NCI-H1930 (cell line): Measurements from ENCODE around the gene ZDHHC11B.
A peak's percentile ranks its signal among the peaks of the same experiment; 100 is the strongest.

Source experiments
- DNase-seq, 2 experiments: peaks; one replicate each; lab custom pipeline; 2025; lab: John Stamatoyannopoulos, UW

The ZDHHC11B gene

GRCh38 chr5:673161-673830 is 111.2 kb downstream of the ZDHHC11B start:
- no peak for DNase-seq

- peak; percentile 71 for DNase-seq
Observed at GRCh38 chr5:672329-673160, 112.0 kb downstream of the ZDHHC11B start.

- DNase-seq: peak; percentile 74 to 81
Observed at GRCh38 chr5:671459-672328, 112.8 kb downstream of the ZDHHC11B start.

GRCh38 chr5:670396-671270 is 113.9 kb downstream of the ZDHHC11B start:
- DNase-seq: no peak

DNA sequence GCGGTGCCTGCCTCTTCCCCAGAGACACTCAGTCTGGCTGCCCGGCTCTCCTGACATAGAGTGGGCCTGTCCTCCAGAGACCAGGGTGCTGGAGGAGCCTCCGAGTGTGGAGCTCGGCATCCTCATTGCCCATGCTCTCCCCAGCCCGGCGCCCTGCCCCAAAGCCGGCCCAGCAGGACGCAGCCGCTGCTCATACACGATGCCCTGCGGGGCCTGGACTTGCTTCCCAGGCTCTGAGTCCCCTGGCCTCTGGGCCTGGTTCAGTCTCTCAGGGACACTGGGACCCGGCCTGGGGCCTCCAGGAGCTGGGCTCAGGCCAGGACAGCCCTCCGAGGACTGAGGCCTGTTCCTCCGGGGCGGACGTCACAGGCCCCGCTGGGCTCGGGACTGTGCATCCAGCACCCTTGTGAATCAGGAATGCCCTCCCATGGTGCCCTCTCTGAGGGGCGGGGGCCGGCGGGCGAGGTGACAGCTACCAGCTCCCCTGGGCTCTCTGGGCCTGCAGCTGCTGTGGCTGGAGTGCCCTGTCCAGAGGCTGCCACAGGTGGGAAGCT is 114.6 kb downstream of the ZDHHC11B start:
- DNase-seq: no peak

DNA sequence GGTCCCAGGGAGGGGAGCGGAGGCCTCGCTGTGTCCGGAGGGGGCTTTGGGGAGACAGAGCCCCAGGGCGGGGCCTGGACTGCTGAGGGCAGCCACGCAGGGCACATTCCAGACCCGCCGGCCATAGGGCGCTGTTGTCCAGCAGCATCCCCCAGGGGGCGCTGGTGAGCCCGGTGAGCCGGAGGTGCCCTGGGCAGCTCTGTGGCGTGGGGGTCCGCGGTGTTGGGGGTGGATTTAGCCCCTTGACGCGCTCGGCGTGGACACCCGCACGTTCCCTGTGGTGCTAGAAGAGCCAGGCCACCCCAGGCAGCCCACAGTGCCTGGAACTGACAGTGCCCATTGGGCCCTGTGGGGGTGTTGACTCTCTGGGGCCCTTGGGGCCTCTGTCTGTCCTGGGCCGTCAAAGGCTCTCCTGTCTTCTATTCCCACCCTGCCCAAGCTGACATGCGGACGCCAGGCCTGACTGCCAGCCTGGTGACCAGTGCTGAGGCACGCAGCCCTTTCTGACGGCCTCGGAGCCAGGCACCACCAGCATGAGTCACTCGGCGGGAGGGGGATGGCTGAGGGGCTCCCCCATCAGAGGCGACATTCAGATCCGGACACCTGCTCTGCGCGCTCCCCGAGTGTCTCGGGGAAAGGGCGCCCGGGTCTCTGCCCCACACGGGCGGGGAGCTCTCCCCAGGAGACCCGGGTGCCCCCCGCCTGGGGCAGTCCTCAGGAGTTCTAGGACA is 115.3 kb downstream of the ZDHHC11B start:
- DNase-seq: no peak

DNA sequence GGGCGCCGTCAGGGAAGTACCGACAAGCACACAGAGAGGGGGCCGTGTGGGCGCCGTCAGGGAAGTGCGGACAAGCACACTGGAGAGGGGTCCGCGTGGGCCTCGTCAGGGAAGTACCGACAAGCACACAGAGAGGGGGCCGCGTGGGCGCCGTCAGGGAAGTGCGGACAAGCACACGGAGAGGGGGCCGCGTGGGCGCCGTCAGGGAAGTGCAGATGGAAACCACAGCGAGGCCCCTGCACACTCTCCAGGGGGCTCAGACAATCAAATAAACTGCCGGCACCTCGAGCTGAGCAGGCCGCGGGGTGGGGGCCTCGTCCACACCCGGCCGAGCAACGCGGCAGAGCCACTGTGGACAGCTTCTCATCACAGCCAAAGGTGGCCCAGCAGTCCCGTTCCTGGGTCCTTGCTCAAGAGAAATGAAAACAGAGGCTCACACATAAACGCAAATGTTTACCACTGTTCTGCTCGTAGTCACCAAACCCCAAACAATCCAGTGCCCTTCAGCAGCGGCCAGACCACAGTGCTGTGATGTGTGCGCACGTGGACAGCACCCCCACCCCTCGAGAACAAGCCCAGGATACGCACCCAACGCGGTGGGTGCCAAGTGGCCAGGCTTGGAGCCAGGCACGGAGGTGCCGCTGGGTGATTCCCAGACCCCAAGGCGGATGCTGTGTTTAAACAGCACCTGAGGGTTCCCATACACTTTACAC is 116.1 kb downstream of the ZDHHC11B start:
- no peak for DNase-seq

DNA sequence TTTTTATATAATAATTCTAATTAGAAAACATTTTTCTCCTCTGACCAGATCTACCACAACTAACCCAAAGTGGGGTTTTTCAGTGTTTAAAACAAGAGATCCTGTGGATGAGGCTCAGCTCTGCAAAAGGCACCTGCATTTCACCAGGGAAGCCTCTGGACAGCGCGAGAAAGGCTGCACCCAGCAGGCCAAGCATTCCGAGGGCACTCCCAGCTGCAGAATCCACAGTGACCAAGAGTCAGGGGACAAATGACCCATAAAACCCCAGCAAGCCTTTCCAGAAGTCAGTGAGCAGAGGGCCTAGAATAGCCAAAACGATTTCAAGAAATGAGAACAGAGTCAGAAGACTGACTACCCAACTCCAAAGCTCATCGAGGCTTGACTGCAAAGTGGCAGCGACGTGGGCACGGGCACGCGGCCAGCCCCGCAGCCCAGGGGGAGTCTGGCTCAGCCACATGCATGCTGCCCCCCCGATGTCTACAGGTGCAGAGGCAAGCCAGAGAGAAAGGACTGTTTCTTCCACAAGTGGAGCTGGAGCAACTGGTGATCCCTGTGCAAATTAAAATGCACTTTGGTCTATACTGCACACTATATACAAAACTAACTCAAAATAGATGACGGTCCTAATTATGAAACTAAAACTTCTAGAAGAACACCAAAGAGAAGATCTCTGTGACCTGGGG is 117.6 kb downstream of the ZDHHC11B start:
- DNase-seq: no peak

GRCh38 chr5:665956-666711 is 118.4 kb downstream of the ZDHHC11B start:
- DNase-seq: no peak

DNA sequence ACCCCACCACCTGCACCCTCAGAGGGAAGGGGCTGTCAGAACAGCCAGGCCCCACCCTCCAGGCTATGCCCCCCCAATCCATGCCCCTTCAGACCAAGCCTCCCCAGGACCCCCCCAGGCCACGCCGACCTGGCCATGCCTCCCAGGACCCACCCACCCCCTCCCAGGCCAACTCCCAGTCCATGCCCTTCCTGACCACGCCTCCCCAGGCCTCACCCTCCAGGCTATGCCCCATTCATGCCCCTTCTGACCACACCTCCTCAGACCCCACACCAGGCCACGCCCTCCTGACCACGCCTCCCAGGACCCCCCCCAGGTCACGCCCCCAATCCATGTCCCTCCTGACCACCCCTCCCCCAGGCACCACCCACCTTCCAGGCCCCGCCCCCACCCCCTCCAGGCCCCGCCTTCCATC is 119.0 kb downstream of the ZDHHC11B start:
- DNase-seq: peak in 1 of 2 experiments; percentile 28

DNA sequence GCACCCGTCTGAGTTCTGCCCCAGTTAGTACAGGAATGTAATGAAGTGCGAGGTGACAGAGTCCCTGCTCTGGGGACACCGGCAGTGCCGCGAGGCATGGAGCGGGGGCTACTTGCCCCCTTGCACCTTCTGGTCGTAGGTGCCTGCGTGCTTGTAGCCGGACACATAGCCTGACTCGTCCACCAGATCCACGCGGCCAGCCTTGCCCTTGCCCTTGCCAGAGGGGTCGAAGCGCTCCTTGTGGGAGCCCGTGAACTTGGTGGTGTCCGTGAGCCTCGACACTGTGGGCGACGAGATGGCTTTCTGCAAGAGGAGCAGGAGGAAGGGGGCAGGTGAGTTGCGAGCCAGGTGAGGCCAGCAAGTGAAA is 119.6 kb downstream of the ZDHHC11B start:
- no peak for DNase-seq

DNA sequence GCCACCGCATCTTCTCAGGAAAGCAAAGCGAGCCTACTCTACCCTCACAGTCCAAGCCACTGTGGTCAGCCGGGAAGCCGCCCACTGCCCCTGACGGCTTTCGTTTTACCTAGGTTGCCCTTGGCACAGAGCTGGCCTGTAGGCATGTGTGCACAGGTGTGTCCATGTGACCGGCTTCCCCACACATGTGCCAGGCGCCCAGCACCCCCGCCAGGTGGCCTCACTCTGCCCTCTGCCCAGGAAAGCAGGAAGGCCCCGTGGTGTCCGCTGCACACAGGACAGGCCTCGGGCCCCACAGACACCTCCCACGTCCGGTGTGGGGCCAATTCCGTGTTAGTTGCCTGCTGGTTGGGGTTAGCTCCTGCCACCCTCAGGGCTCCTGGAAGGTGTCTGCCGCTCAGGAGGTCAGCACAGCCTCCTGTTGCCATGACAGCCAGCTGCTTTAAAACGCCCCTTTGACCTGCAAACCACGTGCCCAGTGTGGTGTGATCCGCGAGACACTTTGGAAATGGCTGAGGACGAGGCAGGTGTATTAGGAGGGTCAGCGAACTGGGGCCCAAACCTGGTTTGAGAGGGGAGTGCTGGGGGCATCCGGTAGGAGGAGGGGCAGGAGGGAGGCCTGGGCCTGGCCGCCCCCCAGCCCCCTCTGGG is 120.1 kb downstream of the ZDHHC11B start:
- no peak for DNase-seq

DNA sequence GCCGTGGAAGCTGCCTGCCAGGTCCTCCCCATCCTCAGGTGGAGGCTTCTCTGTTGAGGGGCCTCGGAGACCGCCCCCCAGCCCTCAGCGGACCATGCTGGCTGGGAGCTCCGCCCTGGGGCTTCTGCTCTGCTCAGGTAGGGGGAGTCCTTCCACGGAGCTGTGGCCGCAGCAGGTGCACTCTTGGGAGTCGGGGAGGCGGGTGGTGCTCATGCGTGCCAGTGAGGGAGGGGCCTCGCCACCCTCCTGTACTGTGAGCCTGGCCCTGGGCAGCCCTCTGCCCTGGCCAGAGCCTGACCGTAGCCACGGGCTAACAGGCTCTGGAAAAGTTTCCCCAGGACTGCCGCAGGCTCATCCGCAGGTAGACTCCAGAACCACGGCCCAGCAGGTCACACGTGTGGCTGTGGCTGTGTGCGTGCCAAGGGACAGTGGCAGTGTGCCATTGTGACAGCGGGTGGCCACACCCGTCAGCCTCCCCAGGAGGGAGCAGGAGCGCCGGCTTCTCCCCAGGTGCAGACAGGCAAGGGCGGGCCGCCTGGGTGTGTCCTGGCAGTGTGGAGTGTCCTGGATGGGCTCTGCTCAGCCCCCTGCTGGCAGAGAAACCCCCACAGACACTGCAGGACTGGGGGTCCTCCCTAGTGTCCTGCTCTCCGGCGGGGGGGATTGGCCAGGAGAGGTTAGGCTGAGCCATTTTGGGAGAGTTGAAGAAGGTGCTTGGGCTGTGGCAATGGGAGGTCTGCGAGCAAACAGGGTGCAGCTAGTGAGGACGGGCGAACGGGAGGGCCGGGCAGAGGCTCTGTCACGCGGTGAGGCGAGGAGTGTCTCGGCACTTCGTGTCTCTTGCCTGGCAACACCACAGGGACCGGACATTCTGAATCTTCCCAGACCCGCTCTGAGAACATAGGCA is 120.8 kb downstream of the ZDHHC11B start:
- no peak for DNase-seq

GRCh38 chr5:662751-663435 is 121.6 kb downstream of the ZDHHC11B start:
- no peak for DNase-seq

- DNase-seq: no peak
Observed at GRCh38 chr5:661891-662750, 122.4 kb downstream of the ZDHHC11B start.
